Measurements from ENCODE around the gene CHCHD6. TPM values are rescaled to one million over a fixed set of nuclear protein-coding genes. Genes with fewer than 3 reads are reported as not detected.

The CHCHD6 gene
- total RNA-seq, 1 donor from 2014 or later = 17.1 TPM

- TF ChIP-seq CTCF (IDR thresholded peaks at IDR 0.05) = no peak
- Mint-ChIP-seq H3K27me3 (ENCODE audit: low read depth) (peaks cover 62% of the 10 kb centered on the region), H3K4me3 (ENCODE audit: unreplicated experiment) (no peak overlapping the region), H3K36me3 (ENCODE audit: low read depth) (no peaks in the 10 kb centered on the region), H3K27ac (ENCODE audit: unreplicated experiment) (no peak overlapping the region), H3K4me1 (ENCODE audit: low read depth) (no peaks in the 10 kb centered on the region), H3K9me3 (ENCODE audit: low read depth) (no peaks in the 10 kb centered on the region)
- DNase-seq (ENCODE audit: low spot score) = no peak
These were observed 10.1 kb upstream of the CHCHD6 start for GRCh38 chr3:126693921-126694320.

GRCh38 chr3:126696701-126697267 is 7.3 kb upstream of the CHCHD6 start:
- Mint-ChIP-seq H3K4me1 (ENCODE audit: low read depth) (no peaks in the 10 kb centered on the region), H3K9me3 (ENCODE audit: low read depth) (peaks cover 5% of the 10 kb centered on the region), H3K4me3 (ENCODE audit: unreplicated experiment) (no peak overlapping the region), H3K36me3 (ENCODE audit: low read depth) (peaks cover 2% of the 10 kb centered on the region), H3K27ac (ENCODE audit: unreplicated experiment) (no peak overlapping the region), H3K27me3 (ENCODE audit: low read depth) (peaks cover 53% of the 10 kb centered on the region)
- DNase-seq (ENCODE audit: low spot score) = no peak
- TF ChIP-seq CTCF (IDR thresholded peaks at IDR 0.05) = no peak

GRCh38 chr3:126699011-126699410 is 5.0 kb upstream of the CHCHD6 start:
- no peak for DNase-seq (ENCODE audit: low spot score)
- Mint-ChIP-seq H3K4me1 (ENCODE audit: low read depth) (peaks cover 8% of the 10 kb centered on the region), H3K36me3 (ENCODE audit: low read depth) (peaks cover 2% of the 10 kb centered on the region), H3K4me3 (ENCODE audit: unreplicated experiment) (no peak overlapping the region), H3K27ac (ENCODE audit: unreplicated experiment) (no peak overlapping the region), H3K9me3 (ENCODE audit: low read depth) (peaks cover 5% of the 10 kb centered on the region), H3K27me3 (ENCODE audit: low read depth) (peaks cover 35% of the 10 kb centered on the region)
- TF ChIP-seq CTCF (IDR thresholded peaks at IDR 0.05) = no peak

GRCh38 chr3:126704494-126705214 is 614 bp downstream of the CHCHD6 start:
- no peak for TF ChIP-seq CTCF (IDR thresholded peaks at IDR 0.05)
- DNase-seq (ENCODE audit: low spot score) = no peak
- Mint-ChIP-seq H3K27me3 (ENCODE audit: low read depth) (peaks cover 9% of the 10 kb centered on the region), H3K36me3 (ENCODE audit: low read depth) (peaks cover 4% of the 10 kb centered on the region), H3K4me3 (ENCODE audit: unreplicated experiment) (peak overlapping the region; percentile 91), H3K4me1 (ENCODE audit: low read depth) (peaks cover 17% of the 10 kb centered on the region), H3K27ac (ENCODE audit: unreplicated experiment) (peak overlapping the region; percentile 6), H3K9me3 (ENCODE audit: low read depth) (peaks cover 5% of the 10 kb centered on the region)

- H3K27me3 Mint-ChIP-seq (ENCODE audit: low read depth) = no peaks in the 10 kb centered on the region
- no peak overlapping the region for H3K4me3 Mint-ChIP-seq (ENCODE audit: unreplicated experiment)
- no peak for TF ChIP-seq CTCF (IDR thresholded peaks at IDR 0.05)
- peaks cover 21% of the 10 kb centered on the region for H3K4me1 Mint-ChIP-seq (ENCODE audit: low read depth)
- peaks cover under 1% of the 10 kb centered on the region for H3K9me3 Mint-ChIP-seq (ENCODE audit: low read depth)
- peaks cover 2% of the 10 kb centered on the region for H3K36me3 Mint-ChIP-seq (ENCODE audit: low read depth)
- no peak for DNase-seq (ENCODE audit: low spot score)
- H3K27ac Mint-ChIP-seq (ENCODE audit: unreplicated experiment) = no peak overlapping the region
These were observed 2.6 kb downstream of the CHCHD6 start for GRCh38 chr3:126706631-126707030.

All from chondrocyte (in vitro differentiated cells).